Islet of Langerhans (tissue), 1 donor: Measurements from ENCODE around the gene CSTPP1.
"Not testable (repeated sequence)": the region's sequence is repeated elsewhere in the genome, so short reads cannot be mapped to it uniquely, and the experiment has no call there.

Experiments
- FAIRE-seq: peaks from one replicate; lab custom pipeline; 2011; peaks lifted over from hg19 to GRCh38; lab: Jason Lieb, UNC

The CSTPP1 gene

DNA sequence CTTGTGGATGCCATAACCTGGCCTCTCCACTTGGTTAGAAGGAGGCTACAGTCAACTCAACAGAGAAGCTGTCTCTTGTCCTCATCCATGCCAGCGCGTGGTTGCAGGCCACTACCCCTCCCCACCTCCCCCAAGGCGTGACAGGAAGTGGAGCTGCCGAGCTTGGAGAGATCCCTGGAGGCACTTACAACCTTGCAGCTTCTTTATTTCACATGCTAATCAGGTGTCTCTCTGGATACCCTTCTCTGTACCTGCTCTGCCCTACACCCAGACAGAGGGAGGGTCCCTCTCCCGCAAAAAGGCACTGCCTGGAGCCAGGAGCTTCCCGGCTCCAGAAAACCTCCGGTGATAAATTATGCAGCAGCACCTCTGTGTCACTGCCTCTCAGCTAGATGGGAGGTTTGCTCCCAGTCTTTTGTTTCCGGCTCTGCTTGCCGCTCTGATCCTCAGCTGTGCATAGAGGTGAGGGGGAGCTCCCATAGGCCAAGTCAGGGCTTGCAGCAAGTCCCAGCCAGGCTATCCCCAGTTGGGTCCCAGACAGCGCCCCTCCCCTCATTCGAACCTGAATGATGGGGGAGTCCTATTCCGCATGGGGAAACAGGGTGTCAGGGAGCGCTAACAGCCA, 23.9 kb upstream of the CSTPP1 start:
- FAIRE-seq = no peak

DNA sequence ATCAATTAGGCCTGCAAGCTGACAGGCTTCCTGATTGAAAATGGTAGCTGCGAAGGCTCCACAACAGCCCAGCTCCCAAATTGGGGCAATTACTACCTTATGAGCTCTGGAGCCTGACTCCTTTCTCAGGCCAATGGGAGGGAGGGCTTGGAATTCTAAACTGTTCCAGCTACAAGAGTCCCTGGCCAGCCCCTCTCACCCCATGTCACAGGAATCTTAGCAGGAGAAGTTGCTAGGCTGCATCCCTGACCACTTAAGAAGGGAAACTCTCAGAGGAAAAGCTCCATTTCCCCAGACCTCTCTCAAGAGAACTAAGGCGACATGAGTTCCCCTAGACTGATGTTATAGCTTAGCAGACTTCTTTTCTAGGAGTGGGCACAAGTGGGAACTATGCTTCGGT, 23.1 kb upstream of the CSTPP1 start:
- no peak for FAIRE-seq

DNA sequence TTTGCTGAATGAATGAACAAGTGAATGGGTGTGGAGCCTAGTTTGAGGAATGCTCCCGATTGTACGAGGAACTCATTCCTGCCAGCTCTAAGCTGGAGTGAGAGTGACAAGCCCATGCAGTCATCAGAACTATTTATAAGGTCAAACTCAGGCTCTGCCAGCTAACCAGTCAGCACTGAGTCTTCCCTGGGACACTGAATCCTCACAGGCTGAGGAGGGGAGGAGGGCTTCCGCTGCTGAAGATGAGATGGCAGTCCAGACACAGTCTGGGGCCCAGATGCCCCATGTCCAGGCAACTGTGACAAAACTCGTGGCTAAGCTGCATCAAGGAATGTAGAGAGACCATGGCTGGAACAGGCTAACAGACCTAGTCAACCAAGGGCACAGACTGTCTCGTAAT, 22.2 kb upstream of the CSTPP1 start:
- FAIRE-seq = no peak

DNA sequence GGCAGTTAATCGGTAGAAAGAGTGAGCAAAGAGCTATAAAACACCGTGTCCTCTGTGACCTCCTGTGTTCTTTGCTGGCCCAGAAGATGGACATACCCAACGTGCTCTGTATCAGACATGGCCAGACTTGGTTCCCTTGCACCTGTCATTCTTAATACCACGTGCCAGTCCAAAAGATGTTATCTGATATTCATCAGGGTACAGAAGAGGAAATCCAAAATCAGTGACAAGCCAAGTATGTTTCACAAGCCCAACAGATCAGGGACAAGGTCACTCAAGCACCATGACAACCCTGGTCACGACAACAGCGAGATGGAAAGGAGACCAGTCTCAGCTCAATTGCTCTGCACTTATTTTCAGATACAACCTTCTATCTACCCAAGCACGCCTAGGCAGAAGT, 21.7 kb upstream of the CSTPP1 start:
- no peak for FAIRE-seq

DNA sequence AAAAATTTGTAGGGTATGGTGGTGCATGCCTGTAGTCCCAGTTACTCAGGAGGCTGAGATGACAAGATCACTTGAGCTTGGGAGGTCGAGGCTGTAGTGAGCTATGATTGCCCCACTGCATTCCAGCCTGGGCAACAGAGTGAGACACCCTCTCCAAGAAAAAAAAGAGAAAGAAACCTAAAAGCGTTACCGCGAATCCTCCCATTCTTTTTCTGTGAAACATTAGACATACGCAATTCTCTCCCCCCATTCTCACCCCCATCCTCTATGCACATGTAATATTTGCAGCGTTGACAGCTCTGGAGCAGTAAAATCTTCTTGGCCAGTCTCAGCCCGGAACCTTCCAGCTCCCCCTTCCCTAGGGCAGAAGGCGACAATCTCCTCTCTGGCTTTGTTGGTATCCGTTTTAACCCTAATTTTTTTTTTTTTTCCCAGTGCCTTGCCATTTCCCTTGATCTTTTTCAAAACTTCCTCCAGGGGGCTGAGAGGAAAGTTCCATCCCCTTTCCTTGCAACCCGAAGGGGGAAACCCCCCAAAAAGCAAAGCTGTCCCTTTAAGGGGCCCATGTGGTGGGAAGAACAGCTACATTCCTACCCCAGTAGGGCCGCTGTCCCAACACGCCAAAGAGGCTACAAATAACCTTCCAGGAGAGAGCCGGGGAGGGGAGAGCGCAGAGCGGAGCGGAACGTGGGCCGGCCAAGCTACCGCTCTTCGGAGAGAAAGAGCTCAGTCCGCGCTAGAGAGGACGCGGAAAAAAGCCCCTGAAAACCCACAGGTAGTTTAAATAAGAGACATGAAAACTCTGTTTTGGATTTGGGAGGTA, 20.1 kb upstream of the CSTPP1 start:
- FAIRE-seq = no peak

DNA sequence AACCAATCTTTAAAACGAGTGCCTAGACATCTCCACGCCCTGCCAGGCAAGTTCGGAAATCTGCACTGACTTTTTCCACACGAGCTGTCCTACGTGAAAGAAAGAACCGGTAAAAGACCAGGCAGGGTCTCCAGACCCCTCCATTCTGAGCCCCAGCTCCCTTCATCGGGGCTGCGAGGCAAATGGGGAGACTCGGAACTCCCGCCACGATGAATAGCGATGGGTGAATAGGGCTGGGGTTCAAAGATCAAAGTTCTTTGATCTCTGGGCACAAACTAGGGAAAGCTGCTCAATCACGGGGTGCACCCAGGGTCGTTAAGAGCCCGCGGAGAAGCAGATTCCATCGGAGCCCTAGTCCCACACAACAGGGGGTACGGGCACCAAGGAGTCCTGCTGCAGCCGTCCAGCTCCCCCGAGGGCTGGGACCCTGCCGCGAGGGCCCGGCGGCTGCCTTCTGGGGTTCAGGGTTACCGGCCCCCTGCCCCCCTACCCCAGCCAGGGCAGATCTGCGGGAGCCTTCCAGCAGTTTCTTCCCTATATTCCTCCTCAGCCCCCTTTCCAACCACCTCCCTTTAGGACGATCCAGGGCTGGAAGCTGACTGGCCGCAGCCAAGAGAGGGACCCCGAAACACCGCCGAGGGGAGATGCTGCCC, 19.3 kb upstream of the CSTPP1 start:
- no peak for FAIRE-seq

DNA sequence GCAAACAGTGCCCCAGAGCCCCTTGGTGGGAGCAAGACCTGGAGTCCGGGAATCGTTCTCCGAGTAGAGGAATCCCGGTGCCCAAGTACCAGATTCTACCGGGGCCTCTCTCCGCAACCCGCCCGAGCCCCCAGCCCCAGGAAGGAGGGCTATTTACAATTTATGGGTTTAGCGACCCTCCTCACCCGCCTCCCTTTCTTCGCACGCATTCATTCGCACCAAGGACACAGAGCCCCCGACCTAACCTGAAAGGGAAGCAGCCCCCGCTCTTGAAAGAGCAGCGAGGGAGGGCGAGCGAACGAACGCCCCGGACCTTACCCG, 18.8 kb upstream of the CSTPP1 start:
- FAIRE-seq = no peak

DNA sequence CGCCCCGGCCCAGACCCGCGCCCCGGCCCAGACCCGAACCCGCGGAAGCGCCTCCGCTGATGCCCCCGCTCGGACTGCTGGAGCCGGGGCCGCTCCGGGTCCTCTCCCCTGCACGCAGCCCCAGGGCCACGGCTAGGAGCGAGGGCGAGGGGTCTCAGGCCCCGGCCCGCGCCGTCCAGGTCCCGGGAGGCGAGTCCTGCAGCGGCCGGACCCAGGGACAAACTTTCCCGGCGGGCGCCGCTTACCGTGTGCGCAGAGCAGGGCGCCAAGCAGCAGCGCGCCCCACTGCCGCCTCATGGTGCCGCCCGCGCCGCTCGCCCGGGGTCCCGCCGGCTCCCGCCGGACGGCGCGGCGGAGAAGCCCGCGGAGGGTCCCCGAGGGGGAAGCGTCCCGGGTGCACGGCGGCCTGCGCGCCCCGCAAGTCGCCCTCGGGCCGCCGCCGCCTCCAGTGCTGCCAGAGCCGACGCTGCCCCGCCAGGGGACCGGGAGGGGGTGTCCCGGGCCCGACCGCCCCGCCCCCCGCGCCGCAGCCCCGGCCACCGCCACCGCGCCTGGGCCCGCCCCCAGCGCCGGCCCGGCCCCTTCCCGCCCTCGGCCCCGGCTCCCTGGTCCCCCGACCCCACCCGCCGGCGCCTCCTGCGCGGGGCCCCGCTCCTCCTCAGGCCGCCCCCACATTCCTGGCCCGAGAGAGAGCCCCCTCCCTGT, 18.3 kb upstream of the CSTPP1 start, which contains the start of gene LRP4:
Gene LRP4, minus strand, starts transcription at position 468 of the 705 bp plus-strand sequence. Its CDS starts 171 bp downstream, at position 297.
- FAIRE-seq = no peak

DNA sequence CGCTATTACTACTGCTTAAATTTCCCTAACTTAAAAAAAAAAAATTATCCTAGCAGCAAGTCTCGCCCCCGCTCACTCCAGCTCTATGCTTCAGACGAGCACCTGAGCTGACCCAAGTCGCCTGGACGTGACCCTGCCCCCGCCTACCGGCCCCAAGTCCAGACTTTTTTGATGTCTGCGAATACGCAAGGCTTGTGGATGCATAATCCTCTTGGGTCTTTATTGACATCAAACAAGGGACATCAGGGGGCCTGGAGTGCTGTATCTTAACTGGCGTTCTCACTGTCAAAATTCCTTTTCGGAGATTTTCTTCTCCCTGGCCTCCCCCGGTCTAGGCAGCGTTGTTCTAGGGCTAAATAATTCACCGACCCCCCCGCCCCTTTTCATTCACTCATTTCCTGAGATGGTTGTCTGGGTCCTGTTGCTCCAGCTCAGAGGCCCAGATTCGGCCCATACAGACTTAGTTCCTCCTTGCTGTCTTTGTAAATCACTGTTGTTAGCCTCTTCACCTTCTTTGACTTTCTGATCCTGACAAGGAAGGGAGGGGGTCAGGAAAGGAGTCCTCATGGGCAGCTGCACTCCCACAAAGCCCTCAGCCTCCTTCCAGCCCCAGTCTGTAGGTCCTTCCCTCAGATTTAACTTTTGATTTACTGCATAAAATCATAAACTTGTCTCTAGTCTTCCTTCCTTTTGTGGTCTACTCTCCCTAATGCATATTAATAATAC, 17.6 kb upstream of the CSTPP1 start:
- no peak for FAIRE-seq

DNA sequence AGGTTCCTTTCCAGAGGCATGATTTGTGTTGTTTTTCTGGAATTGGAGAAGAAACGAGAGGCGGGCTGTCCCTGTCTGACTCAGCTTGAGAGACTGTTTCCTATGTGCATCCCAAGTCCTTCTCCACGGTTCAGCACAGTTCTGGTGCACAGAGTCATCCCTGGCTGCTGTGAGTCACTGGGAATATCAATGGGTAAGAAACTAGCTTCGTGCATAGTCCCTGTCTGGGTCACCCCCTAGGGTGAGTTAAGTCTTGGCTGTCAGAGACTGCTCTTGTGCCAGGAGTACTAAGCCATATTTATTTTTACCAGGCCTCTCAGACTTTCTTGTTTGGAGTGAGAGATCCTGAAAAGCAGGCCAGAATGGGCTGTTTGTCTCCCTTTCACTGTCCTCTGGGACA, 15.8 kb upstream of the CSTPP1 start:
- no peak for FAIRE-seq

DNA sequence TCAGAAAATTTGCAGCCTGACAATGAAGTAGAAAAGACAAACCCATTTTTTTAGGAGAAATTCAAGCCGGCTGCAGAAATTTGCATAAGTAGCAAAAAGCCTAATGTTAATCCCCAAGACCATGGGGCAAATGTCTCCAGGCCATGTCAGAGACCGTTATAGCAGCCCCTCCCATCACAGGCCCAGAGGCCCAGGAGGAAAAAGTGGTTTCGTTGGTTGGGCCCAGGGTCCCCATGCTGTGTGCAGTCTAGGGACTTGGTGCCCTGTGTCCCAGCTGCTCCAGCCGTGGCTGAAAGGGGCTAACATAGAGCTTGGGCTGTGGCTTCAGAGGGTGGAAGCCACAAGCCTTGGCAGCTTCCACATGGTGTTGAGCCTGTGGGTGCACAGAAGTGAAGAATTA, 8.6 kb upstream of the CSTPP1 start:
- FAIRE-seq = not testable (repeated sequence)

DNA sequence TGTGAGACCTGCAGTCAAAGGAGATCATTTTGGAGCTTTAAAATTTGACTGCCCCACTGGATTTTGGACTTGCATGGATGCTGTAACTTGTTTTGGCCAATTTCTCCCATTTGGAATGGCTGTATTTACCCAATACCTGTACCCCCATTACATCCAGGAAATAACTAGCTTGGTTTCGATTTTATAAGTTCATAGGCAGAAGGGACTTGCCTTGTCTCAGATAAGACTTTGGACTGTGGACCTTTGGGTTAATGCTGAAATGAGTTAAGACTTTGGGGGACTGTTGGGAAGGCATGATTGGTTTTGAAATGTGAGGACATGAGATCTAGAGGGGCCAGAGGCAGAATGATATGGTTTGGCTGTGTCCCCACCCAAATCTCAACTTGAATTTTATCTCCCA, 7.9 kb upstream of the CSTPP1 start:
- not testable (repeated sequence) for FAIRE-seq

DNA sequence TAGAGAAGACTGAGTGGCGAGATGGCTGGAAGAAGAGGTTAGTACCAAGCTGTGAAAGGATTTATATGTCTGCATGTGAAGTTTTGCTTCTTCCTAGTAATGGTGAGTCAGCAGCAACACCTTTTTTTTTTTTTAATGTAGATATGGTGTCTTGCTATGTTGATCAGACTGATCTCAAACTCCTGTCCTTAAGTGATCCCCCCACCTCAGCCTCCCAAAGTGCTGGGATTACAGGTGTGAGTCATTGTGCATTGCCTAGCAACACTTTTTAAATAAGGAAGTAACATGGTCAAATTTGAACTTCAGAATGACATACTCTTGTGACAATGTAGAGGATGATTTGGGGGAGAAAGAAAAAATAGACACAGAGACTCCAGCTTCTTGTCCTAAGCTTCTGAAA, 6.5 kb upstream of the CSTPP1 start:
- peak; percentile 88 for FAIRE-seq

DNA sequence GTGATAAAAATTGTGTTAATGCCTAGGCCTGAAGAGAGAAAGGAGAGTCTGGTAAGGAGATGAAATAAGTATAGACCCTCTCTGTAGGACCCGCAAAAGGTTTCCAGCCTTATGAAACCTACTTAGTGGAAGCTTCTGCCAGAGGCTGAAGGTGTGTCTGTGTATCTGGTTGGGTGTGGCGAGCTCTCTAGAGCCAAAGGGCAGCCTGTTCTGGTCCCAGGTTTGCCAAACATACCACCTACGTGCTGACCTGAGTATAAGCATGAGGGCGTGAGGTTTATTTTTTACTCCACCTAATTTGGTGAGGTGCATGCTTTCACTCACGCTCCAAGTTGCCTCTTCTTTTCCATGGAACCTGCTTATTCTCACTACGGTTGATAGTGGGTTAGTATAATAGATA, 5.6 kb downstream of the CSTPP1 start:
- no peak for FAIRE-seq

DNA sequence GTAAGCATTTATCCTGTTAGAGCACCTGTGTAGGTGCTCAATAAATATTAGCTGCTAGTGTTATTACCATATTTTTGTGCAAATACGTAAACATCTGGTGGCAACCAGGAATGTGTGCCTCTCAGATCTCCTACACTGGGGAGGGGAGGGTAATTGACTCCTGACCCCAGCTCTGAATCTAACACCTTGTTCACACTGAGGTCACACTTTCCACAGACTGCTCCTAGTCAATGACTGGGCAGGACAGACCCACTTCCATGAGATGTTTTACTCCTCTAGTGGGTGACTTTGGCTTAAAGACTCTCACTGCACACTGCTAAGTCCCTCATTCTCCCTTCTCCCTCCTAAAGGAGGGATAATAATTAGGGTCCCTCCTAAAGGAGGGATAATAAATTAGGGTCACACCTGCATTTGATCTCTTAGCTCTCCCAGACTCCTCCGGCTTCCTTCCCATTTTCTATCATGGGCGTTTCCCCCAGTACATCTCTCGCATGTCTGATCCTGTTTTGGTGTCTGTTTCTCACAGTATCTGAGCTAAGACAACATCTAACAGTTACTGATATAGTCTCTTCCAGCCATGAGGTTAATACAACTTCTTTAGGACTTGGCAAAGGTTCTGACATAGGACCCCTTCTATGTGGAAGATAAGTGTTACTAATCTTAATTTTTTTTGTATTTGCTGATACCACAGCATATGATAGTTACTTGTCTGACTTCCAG, 8.0 kb downstream of the CSTPP1 start:
- no peak for FAIRE-seq

DNA sequence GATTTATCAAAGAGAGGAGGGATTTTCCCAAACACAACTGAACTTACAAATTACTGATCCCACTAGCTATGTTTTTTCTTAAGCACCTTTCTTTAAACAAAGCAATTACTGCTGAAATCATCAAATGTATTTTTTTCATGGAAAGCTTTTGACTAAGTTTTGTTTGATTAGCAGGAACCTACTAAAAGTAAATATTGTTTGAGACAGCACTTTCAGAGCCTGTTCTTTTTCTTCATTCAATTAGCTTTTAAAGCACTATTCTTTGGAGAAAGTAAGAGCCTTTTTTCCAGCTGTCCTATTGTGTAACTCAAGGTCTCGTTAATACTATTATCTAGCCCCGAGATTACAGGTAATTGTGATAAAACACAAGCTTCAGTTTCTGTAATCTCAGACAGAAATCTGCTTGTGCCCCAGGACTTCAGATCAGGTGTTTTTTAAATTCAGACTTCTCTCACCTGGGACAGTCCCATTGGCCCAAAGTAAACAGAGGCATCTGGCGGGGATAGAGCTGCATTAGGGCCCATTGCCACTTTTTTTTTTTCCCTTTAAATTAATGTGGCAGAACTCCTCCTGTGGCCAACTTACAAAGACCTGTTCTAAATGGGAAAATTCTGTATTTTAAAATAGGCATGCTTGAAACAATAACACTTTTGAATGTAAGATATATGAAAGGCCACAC, 11.0 kb downstream of the CSTPP1 start:
- peak; percentile 84 for FAIRE-seq

DNA sequence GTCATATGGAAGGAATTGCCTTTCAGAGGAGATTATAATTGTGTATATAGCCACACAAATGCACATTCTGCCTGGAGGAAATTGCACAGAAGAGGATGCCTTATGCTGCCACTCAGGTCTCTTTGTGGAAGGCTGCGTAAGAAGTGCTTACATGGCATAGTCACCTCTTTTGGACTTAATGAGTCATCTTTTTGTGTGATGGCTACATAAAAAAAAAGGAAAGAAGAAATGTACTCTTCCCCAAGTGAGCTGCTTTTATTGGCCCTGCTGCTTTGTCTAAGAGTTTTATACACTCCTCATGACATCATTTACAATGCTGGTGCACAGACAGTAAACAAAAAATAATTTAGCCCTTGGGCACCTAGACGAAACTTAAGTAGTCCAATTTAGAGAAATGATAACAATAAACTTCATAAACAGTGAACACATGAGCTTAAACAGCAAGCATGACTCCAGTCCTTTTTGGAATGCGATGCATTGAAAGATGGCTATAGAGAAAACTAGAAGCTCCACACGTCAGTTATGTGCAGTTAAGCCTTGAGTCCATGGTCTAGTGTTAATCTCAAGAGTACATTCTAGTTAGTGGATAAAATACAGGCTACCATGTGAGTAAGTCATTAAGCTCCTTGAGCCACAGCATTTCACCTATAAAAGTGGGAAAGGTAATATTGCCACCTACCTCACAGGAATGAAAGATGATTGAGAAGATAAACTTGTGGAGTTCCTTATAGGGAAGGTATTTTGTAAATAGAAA, 12.0 kb downstream of the CSTPP1 start:
- no peak for FAIRE-seq

DNA sequence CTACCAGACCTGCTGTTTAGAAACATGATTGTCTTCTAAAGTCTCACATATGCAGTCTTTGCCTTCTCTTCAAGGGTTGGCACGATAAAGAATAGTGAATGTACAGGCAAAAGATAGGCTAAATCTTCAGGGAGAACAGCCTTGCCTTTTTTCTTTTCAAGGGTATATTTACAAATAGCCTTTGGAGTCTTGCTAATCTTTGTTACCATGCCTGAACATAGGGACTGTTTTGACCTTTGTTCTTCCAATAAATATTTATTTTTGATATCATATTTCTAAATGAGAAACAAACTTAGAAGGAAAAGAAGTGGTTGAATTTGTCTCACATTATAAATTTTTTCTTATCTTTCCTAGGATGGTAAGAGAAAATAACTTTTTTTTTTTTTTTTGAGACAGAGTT, 12.7 kb downstream of the CSTPP1 start:
- FAIRE-seq = no peak

DNA sequence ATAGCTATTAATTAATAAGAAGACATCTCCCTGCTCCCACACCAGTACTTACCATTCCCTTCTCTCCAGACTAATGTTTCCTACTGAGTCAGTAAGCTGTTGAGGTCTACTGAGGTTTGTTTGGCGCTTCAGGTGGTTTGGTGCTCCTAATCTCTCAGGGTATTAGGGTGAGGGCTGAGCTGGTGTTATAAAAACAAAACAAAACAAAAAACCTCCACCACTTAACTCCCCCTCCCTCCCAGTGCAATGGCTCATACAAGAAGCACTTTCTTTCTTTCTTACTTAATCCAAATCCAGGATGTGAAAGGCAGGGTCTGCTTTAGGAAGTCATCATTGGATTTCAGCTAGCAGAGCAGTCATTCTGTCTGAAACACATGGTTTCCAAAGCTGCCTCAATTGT, 15.3 kb downstream of the CSTPP1 start:
- FAIRE-seq = no peak

DNA sequence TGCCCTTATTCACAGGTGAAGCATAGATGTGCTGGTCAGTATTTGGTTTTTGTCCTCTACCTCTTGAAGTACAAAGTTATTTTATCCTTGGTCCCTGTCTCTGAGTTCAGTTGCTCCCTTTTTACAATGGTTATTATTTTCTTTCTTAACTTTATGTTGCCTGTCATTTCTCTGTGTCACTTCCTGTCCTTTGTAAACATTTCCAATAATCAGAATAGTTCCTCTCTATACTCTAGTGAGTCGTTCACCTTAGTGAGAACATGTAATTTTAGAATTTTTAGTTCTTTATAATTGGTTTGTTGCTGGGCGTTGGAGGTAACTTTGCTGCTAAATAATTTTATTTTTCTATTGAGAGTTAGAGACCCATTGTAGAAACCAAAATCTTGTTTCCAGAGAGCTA, 16.0 kb downstream of the CSTPP1 start:
- no peak for FAIRE-seq
